Measurements from ENCODE around the gene ROBO4.

Gene ROBO4

DNA sequence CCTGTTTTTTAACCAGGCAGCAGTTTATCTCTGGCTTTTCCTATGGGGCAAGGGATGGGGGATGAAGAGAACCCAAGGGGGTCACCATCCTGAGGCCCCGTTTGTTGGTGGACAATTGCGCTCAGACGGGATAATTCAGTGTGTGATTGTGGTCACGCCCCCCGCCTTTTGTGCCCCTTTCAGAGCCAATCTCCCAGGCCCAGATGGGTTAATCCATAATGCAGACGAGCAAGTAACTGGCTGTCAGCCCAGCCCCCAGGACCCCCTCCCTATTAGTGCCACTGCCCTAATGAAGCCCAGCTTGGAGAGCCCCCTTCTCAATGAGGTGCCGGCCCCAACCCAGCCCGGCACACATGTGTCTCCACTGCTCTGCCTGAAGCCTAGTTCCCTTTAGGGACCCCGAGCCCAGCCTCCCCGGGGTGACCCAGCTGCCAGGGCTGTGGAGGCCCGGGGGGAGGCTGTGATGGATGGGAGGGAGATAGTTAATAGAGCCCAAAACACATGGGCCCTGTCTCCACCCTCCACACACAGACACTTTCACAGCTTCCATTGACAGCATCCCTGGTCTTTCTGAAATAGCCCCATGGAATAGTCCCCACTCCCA, 51.5 kb downstream of the ROBO4 start:
- Histone ChIP-seq H3K27me3 (ENCODE audit: control insufficient read depth, insufficient read depth, low read length) (peaks cover 99% of the 10 kb centered on the region), H3K4me3 (ENCODE audit: low read length) (no peak overlapping the region)

DNA sequence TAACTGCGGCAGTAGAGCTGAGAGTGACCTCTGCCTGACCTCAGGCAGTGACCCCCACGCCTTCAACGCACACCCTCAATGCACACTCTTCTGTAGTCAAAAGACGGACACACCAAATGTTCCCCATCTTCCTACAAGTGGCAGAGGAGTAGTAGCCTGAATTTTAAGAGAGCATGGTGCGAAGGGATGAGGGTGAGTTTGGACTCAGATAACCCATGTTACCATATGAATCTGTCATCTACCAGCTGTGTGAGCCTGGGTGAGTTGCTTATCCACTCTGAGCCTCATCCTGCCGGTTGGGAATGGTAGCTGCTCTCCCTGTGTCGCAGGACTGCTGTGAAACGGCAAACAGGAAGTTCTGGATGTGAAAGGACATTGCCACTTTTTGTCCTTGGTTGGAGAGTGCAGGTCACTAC, 53.0 kb downstream of the ROBO4 start:
- Histone ChIP-seq H3K4me1 (ENCODE audit: control insufficient read depth, insufficient read depth, low read length) (peaks cover 3% of the 10 kb centered on the region), H3K27me3 (ENCODE audit: control insufficient read depth, insufficient read depth, low read length) (peaks cover 99% of the 10 kb centered on the region), H3K9me3 (replicated peaks; ENCODE audit: low read length) (no peaks in the 10 kb centered on the region), H3K4me2 (ENCODE audit: low read length) (peak overlapping the region; percentile 48), H3K36me3 (ENCODE audit: insufficient read depth, low read length) (no peaks in the 10 kb centered on the region), H3K4me3 (ENCODE audit: low read length) (no peak overlapping the region), H3K9ac (ENCODE audit: low read depth, low read length) (no peak overlapping the region)

More for the DNA sequence above, 51.5 kb downstream of the ROBO4 start:
- no peak overlapping the region for H3K4me2 ChIP-seq (ENCODE audit: low read length)
- no peaks in the 10 kb centered on the region for H3K36me3 ChIP-seq (ENCODE audit: insufficient read depth, low read length)
- H3K9me3 ChIP-seq (replicated peaks; ENCODE audit: low read length), result no peaks in the 10 kb centered on the region
- no peak overlapping the region for H3K9ac ChIP-seq (ENCODE audit: low read depth, low read length)
- no peaks in the 10 kb centered on the region for H3K4me1 ChIP-seq (ENCODE audit: control insufficient read depth, insufficient read depth, low read length)

DNA sequence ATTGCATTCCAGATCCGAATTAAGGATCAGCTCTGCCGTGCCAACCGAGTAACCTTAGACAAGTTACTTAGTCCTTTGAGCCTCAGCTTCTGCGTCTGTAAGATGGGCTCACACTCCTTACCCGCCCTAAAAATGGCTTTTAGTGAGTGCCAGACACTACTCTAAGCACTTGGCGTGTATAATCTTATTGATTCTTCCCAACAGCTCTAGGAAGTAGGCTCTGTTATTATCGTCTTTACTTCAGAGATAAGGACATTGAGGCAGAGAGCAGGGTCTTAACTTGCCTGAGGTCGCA, 54.1 kb downstream of the ROBO4 start:
- Histone ChIP-seq H3K9ac (ENCODE audit: low read depth, low read length) (no peak overlapping the region), H3K36me3 (ENCODE audit: insufficient read depth, low read length) (no peaks in the 10 kb centered on the region), H3K4me2 (ENCODE audit: low read length) (no peak overlapping the region), H3K4me1 (ENCODE audit: control insufficient read depth, insufficient read depth, low read length) (peaks cover 12% of the 10 kb centered on the region), H3K9me3 (replicated peaks; ENCODE audit: low read length) (no peaks in the 10 kb centered on the region), H3K27me3 (ENCODE audit: control insufficient read depth, insufficient read depth, low read length) (peaks cover 99% of the 10 kb centered on the region), H3K4me3 (ENCODE audit: low read length) (no peak overlapping the region)

DNA sequence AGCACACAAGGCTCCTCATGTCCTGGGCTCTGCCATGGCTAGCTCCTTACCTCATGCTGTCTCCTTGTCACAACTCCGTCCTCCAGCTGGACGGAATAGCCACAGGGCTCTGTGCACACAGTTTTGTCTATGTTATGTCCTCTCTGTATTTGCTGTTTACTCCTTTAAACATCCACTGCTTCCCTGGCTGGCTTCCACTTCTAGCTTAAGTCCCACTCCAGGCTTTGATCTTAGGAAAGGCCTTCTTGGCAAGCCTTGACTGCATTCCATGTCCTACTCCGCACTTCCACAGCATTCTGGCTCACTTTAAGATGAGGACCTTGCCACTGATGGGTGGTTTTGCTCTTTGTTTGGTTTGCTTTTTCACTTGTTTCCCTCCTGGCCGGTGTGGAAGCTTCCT, 55.4 kb downstream of the ROBO4 start:
- Histone ChIP-seq H3K4me3 (ENCODE audit: low read length) (no peak overlapping the region), H3K9ac (ENCODE audit: low read depth, low read length) (no peak overlapping the region), H3K4me2 (ENCODE audit: low read length) (no peak overlapping the region), H3K4me1 (ENCODE audit: control insufficient read depth, insufficient read depth, low read length) (peaks cover 13% of the 10 kb centered on the region), H3K9me3 (replicated peaks; ENCODE audit: low read length) (no peaks in the 10 kb centered on the region), H3K36me3 (ENCODE audit: insufficient read depth, low read length) (no peaks in the 10 kb centered on the region), H3K27me3 (ENCODE audit: control insufficient read depth, insufficient read depth, low read length) (peaks cover 92% of the 10 kb centered on the region)

DNA sequence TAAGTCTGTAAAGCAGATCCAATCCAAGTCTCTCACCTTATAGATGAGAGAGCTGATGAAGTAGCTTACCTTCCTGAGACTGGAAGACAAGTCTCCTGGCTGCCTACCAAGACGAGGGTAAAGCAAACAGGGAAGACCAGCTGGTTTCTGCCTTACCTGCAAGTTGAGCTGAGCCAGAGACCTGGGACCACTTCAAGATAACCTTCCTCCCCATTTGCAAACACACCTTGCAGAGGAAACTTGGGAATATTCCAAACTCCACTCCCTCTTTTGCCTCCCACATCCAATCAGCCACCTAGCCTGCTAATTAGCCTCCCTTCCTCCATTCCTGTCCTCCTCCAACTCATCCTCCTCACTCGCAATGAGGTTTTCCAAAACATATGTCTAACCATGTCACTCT, 55.8 kb downstream of the ROBO4 start:
- Histone ChIP-seq H3K9ac (ENCODE audit: low read depth, low read length) (no peak overlapping the region), H3K4me3 (ENCODE audit: low read length) (no peak overlapping the region), H3K9me3 (replicated peaks; ENCODE audit: low read length) (no peaks in the 10 kb centered on the region), H3K4me1 (ENCODE audit: control insufficient read depth, insufficient read depth, low read length) (peaks cover 15% of the 10 kb centered on the region), H3K36me3 (ENCODE audit: insufficient read depth, low read length) (no peaks in the 10 kb centered on the region), H3K4me2 (ENCODE audit: low read length) (no peak overlapping the region), H3K27me3 (ENCODE audit: control insufficient read depth, insufficient read depth, low read length) (peaks cover 88% of the 10 kb centered on the region)

DNA sequence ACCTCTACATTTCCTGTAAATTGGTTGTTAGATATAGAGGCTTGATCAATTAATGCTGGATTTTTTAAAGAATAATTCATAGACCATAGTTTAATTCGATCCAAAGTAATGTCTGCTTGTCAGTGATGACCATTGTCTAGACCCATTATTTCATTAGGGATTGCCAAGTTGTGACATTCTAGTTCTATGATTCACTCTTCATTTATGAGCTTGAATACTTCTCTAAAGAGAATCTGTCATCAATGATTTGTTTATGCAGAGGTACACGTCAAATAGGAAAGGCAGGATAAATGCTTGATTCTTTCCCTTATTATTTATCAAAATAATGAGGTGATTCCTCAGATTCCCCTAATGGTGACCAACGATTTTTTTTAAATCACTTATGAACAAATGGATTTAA, 56.5 kb downstream of the ROBO4 start:
- Histone ChIP-seq H3K9me3 (replicated peaks; ENCODE audit: low read length) (no peaks in the 10 kb centered on the region), H3K4me3 (ENCODE audit: low read length) (no peak overlapping the region), H3K36me3 (ENCODE audit: insufficient read depth, low read length) (no peaks in the 10 kb centered on the region), H3K9ac (ENCODE audit: low read depth, low read length) (no peak overlapping the region), H3K4me1 (ENCODE audit: control insufficient read depth, insufficient read depth, low read length) (peaks cover 18% of the 10 kb centered on the region), H3K27me3 (ENCODE audit: control insufficient read depth, insufficient read depth, low read length) (peaks cover 82% of the 10 kb centered on the region), H3K4me2 (ENCODE audit: low read length) (no peak overlapping the region)

DNA sequence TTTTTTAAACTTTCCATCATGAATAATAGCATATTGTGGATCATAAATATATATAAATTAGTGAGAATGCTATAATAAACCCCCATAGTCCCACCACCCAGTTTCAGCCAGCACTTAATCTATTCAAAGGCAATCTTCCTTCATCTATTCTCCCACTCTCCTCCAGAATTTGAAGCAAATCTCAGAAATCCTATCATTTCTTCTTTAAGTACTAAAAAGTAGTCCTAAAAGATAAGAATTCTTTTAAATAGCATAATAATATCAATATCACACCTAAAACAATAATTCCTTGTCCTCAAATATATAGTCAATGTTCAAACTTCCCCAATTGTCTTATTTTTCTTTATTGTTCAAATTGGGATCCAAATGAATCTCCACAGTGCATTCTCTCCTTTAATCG, 57.0 kb downstream of the ROBO4 start:
- no peaks in the 10 kb centered on the region for H3K9me3 ChIP-seq (replicated peaks; ENCODE audit: low read length)
- H3K4me2 ChIP-seq (ENCODE audit: low read length), result no peak overlapping the region
- no peak overlapping the region for H3K4me3 ChIP-seq (ENCODE audit: low read length)
- H3K4me1 ChIP-seq (ENCODE audit: control insufficient read depth, insufficient read depth, low read length), result peaks cover 21% of the 10 kb centered on the region
- no peaks in the 10 kb centered on the region for H3K36me3 ChIP-seq (ENCODE audit: insufficient read depth, low read length)
- peaks cover 76% of the 10 kb centered on the region for H3K27me3 ChIP-seq (ENCODE audit: control insufficient read depth, insufficient read depth, low read length)
- H3K9ac ChIP-seq (ENCODE audit: low read depth, low read length), result no peak overlapping the region

DNA sequence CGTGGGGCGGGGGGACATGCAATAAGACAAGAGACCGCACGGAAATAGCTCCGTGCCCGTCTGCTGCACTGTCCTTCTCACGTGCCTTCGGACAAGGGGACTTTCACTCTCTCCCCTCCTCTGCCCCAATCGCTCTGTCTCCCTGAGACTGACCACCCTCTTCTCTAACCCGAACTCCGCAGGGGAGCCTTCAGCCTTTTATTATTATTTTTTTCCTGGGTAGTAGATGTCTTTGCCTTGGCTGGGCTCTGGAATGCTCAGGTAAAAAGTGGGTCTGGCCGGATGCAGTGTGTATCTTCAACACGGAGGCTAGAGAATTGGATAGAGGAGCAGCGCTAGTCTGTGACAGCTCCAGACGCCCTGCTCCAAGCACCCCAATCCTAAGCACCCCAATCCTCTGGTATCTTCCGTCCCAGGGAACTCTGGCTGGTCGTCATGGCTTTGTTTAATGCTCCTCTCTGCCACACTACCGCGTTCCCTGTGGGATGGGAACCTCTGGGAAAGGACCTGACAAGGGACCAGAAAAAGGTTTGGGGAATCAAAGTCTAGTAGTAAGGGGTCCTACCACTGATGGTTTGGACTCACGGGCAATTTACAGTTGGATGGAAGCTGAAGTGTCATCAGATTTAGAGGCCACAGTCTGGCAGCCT, 57.6 kb downstream of the ROBO4 start:
- peaks cover 71% of the 10 kb centered on the region for H3K27me3 ChIP-seq (ENCODE audit: control insufficient read depth, insufficient read depth, low read length)
- H3K4me1 ChIP-seq (ENCODE audit: control insufficient read depth, insufficient read depth, low read length), result peaks cover 21% of the 10 kb centered on the region
- H3K9me3 ChIP-seq (replicated peaks; ENCODE audit: low read length), result no peaks in the 10 kb centered on the region
- H3K4me3 ChIP-seq (ENCODE audit: low read length), result peak overlapping the region; percentile 63
- H3K36me3 ChIP-seq (ENCODE audit: insufficient read depth, low read length), result no peaks in the 10 kb centered on the region
- no peak overlapping the region for H3K9ac ChIP-seq (ENCODE audit: low read depth, low read length)
- H3K4me2 ChIP-seq (ENCODE audit: low read length), result peak overlapping the region; percentile 82

DNA sequence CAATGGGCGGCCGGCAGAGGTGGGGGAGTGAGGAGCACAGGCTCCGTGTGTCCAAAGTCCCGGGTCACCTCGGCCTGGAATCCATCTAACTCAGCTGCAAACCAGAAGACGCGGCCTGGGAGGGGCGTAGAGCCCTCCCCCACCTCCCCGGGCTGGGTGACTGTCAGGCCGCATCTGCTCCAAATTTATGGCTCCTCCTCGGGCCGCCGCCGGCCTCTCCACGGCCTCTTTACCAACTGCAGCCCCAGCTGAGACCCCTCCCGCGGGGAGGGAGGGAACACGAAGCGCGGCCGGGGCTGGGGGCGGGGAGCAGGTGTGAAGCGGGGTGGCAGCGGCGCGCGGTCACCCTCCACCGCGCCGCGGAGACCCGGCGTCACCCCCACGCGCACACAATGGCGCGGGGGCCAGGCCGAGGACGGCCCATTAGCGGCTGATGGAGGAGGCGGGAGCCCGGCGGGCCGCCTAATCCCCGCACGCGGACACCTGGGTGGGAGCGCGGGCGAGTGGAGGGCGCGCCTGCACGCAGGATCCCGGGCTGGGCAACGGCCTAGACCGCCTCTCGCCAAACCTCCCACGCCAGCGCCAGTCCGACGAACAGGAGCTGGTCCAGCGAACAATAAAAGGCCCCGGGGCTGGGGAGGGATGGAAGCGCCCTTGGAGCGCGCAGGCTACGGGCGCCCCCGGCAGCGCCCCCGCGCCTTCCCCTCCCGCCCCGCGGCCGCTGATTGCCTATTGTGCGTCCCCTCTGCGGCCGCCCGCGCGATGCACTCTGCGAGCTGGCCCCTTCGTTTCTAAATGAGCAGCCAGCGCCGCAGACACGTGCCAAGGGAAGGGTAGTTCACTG, 58.3 kb downstream of the ROBO4 start:
- Histone ChIP-seq H3K36me3 (ENCODE audit: insufficient read depth, low read length) (no peaks in the 10 kb centered on the region), H3K4me1 (ENCODE audit: control insufficient read depth, insufficient read depth, low read length) (peaks cover 21% of the 10 kb centered on the region), H3K4me2 (ENCODE audit: low read length) (peak overlapping the region; percentile 82), H3K9ac (ENCODE audit: low read depth, low read length) (peak overlapping the region; percentile 5), H3K4me3 (ENCODE audit: low read length) (peak overlapping the region; percentile 63), H3K27me3 (ENCODE audit: control insufficient read depth, insufficient read depth, low read length) (peaks cover 63% of the 10 kb centered on the region), H3K9me3 (replicated peaks; ENCODE audit: low read length) (no peaks in the 10 kb centered on the region)

DNA sequence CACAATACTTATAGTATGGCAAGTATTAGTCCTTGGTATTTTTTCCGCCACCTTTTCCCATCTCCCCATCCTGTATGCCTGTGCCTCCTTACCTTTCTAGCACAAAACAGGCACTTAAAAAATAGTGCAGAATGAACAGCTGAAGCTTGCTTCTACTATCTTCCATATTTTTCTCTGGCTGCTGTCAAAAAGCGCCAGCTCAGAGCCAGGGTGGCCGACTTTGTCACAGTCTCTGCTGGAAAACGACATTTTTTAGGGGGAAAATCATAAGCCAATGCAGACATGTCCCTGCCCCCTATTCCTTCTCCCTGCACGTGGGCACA, 58.9 kb downstream of the ROBO4 start:
- H3K4me1 ChIP-seq (ENCODE audit: control insufficient read depth, insufficient read depth, low read length), result peaks cover 21% of the 10 kb centered on the region
- peak overlapping the region; percentile 82 for H3K4me2 ChIP-seq (ENCODE audit: low read length)
- H3K9ac ChIP-seq (ENCODE audit: low read depth, low read length), result peak overlapping the region; percentile 5
- no peaks in the 10 kb centered on the region for H3K9me3 ChIP-seq (replicated peaks; ENCODE audit: low read length)
- no peaks in the 10 kb centered on the region for H3K36me3 ChIP-seq (ENCODE audit: insufficient read depth, low read length)
- H3K27me3 ChIP-seq (ENCODE audit: control insufficient read depth, insufficient read depth, low read length), result peaks cover 57% of the 10 kb centered on the region
- H3K4me3 ChIP-seq (ENCODE audit: low read length), result peak overlapping the region; percentile 63

DNA sequence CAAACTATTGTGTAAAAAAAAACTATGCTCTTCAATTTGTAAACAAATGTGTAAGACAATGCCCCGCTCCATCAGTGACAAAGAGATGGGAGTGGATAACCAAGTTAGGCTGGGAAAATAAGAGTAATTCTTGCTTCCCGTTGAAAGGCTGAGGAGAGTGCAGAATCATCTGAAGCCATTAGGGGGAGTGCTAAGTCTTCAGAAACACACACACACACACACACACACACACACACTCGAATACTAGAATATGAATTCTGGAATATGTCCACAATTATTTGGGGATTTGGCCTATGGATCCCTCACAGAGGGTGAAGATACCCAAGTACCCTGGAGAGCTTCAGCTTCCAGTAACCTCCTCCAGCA, 60.2 kb downstream of the ROBO4 start:
- Histone ChIP-seq H3K4me1 (ENCODE audit: control insufficient read depth, insufficient read depth, low read length) (peaks cover 21% of the 10 kb centered on the region), H3K36me3 (ENCODE audit: insufficient read depth, low read length) (no peaks in the 10 kb centered on the region), H3K4me3 (ENCODE audit: low read length) (no peak overlapping the region), H3K4me2 (ENCODE audit: low read length) (peak overlapping the region; percentile 18), H3K9me3 (replicated peaks; ENCODE audit: low read length) (no peaks in the 10 kb centered on the region), H3K9ac (ENCODE audit: low read depth, low read length) (no peak overlapping the region), H3K27me3 (ENCODE audit: control insufficient read depth, insufficient read depth, low read length) (peaks cover 44% of the 10 kb centered on the region)

DNA sequence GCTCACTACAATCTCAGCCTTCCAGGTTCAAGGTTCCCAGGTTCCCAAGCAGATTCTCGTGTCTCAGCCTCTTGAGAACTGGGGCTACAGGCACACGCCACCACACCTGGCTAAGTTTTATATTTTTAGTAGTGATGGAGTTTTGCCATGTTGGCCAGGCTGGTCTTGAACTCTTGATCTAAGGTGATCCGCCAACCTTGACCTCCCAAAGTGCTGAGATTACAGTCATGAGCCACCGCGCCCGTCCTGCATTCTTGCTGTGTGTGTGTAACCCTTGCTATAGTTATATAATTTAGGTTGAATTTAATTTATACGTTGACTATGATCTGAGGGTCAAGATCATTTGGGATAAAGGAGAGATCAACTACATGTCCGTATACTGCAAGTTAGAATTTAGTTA, 61.7 kb downstream of the ROBO4 start:
- H3K9ac ChIP-seq (ENCODE audit: low read depth, low read length), result peak overlapping the region; percentile 70
- peaks cover 29% of the 10 kb centered on the region for H3K27me3 ChIP-seq (ENCODE audit: control insufficient read depth, insufficient read depth, low read length)
- H3K9me3 ChIP-seq (replicated peaks; ENCODE audit: low read length), result no peaks in the 10 kb centered on the region
- H3K4me2 ChIP-seq (ENCODE audit: low read length), result peak overlapping the region; percentile 16
- H3K36me3 ChIP-seq (ENCODE audit: insufficient read depth, low read length), result no peaks in the 10 kb centered on the region
- peak overlapping the region; percentile 21 for H3K4me3 ChIP-seq (ENCODE audit: low read length)
- peaks cover 21% of the 10 kb centered on the region for H3K4me1 ChIP-seq (ENCODE audit: control insufficient read depth, insufficient read depth, low read length)

All from skeletal muscle satellite cell (primary cell).